Stimulated activated naive CD4-positive, alpha-beta T cell treated with Interleukin-2 at 50 U/mL for 16 hours (primary cell): ENCODE data around the gene RIPPLY3.

Experiments used
- DNase-seq: peaks from one replicate; lab custom pipeline; 2025; lab: John Stamatoyannopoulos, UW

Gene RIPPLY3, protein sequence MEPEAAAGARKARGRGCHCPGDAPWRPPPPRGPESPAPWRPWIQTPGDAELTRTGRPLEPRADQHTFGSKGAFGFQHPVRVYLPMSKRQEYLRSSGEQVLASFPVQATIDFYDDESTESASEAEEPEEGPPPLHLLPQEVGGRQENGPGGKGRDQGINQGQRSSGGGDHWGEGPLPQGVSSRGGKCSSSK

DNA sequence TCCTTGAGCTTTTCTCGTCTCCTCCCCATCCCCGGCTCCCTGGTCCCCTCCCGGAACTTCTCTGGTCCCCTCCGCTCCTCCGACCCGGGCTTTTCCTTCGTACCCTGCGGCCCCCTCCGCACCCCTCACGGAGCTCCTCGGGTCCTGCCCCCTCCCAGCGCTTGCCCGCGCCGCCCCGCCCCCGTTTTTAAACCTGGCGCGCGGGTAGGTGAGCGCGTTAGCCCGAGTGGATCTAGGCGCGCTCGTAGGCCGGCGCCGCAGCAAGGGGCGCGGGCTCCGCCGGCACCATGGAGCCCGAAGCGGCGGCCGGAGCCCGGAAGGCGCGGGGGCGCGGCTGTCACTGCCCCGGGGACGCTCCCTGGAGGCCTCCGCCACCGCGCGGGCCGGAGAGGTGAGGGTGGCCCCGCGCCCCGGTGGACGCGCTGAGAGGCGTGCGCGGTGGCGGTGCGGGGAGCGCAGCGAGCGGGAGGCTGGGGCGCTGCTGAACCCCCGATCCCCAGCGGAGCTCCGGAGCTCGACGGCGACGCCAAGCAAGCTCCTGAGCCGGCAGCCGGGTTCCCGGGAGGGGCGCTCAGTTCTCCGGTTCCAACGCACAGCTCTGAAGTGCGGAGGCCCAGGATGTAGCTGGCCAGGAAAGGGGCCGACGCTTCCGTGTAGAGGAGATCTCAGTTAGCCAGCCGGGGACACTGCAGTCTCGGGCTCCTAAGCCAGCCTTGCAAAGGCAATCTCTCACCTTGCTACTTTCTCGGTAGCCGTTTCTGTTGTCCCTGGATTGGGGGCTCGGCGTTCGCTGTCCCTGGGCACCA lies at the start of gene RIPPLY3:
RIPPLY3 (plus strand) TSS at position 217 of the 806 bp plus-strand sequence; CDS start at position 288, 71 bp downstream.
- DNase-seq, result no peak

DNA sequence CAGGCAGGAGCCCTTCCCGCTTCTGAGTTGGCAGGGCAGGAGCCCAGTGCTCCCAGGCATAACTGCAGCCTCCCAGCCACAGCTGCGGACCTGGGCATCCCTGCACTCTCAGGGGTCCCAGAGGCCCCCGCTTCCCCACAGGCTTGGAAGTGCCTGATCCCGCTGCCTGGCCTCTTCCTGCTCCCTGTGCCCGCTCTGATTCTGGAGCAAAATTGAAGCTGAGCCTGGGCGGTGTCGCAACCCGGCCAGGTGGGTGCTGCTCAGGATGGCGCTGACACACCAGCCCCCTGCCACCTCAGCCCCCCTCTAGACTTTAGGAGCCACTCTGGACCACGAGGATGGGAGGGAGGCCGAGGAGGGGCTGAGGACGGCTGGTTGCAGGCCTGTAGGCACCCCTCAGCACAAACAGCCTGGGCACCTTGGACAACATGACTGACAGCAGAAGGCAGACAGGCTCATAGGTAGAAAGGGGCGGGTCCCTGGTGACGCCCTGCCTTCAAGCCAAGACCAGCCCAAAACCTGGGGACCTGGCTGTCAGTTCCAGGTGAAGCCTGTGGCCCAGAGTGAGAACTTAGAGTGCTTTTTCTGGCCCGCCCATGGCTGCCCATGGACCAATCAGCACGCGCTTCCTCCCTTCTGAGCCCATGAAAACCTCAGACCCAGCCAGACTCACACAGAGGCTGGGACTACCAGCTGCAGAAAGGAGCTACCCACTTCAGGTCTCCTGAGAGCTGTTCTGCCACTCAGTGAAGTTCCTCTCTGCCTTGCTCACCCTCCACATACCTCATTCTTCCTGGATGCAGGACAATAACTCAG lies 47.3 kb upstream of the RIPPLY3 start:
- no peak for DNase-seq

DNA sequence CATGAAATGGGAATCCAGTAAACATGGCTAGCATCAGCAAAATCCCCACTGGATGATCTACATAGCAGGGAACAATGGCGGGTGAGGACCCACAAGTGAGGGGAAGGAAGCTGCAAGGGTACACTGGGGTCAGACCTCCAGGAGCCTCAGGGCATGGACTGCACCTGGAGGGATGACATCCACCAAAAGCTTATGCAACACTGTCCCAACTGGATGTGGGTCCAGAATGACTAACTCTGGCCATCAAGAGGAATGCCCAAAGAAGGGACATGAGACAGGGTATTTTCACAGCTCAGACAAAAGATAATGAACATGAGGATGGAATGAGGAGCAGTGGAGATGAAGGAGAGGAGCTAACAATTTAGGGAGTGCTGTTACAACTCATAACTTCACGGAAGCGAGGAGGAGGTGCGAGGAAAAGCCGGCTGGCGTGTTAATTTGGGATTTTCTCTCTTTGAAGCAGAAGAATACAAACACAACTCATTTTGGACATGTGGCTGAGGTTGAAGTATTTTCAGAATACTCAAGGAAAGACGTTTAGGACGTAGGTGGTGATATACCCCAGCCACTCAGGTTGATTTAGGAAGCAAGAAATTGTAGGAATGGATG lies 45.7 kb upstream of the RIPPLY3 start:
- no peak for DNase-seq

DNA sequence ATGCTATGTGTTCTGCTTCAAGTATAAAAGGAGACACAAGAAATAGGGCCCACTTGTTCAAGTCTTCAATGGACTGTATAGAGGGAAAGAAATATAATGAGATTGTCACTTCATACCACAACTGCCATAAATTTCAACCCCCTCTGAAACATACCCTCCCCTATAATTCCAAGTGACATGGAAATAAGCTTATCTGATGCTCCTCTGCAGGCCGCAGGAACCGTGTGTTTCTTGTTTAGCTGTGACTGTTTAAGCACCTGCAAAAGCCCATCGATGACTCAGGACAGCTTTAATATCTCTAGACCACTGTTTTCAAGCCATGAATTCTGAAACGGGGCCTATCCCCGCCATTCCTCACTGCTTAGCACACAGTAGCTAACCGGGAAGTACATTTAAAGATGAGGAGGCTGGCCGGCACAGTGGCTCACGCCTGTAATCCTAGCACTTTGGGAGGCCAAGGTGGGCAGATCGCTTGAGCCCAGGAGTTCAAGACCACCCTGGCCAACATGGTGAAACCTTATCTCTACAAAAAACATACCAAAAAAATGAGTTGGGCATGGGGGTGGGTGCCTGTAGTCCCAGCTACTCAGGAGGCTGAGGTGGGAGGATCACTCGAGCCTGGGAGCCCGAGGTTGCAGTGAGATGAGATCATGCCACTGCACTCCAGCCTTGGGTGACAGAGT lies 44.3 kb upstream of the RIPPLY3 start:
- no peak for DNase-seq

DNA sequence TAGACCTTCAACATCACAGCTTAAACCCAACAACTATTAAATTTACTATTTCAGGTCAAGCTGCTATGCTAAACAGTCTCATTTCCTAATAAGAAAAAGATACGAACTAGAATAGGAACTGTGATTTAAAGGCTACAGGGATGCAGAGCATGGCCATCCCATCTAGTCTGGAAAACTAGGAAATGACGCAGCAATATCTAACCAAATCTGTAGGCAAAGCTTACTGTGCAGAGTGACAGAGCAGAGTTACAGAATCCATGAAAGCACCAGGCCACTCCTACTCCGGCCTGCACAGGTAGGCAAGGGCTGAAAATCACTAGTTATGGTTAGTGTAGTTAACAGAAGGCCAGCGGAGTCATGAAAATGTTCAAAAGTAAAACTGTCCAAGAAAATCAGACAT lies 42.1 kb upstream of the RIPPLY3 start:
- DNase-seq, result no peak

DNA sequence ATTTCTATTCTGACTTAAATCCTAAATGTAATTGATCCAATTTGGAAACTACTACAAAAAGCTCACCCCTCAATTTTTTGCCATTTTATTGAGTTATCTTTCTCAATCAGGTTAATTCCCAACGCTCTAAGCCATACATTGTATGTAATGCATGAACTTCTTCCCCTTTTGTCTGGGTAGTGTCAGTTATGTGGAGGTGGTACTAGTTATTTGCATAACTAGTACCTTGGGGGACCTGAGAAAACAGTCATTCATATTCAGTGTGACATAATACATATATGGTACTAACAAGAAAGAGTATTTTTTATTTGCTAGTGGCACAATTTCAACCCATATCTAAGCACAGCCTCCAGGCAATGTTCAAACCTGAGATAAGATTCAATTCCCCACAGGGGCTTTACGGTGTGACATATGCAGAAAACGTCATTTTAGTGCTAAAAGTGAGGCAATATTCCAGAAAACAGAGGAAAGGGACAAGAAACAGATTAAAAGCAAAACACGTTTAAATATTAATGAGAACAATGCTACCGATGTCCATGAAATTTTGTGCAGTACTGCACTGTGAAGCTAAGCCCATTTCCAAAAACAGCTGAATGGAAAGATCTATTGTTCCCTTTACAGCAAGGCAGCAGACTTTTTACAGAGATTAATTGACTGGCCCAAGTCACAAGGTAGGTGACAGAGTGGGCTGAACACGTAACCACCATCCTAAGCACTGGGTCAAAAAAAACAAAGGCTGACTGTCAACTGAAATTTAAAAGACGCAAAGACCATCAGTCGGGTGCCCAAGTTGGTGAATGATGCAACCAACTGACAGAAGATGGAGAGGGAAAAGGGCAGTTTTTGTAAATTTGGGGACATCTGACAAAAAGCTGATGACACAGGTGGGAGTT lies 41.4 kb upstream of the RIPPLY3 start:
- no peak for DNase-seq

DNA sequence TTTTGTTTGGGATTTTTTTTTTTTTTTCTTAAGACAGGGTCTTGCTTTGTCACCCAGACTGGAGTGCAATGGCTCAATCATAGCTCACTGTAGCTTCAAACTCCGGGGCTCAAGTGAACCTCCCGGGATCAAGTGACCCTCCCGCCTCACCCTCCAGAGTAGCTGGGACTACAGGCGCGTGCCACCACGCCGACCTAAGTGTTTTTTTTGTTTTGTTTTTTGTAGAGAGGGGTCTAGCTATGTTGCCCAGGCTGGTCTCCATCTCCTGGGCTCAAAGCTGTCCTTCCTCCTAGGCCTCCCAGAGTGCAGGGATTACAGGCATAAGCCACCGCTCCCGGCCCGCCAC lies 40.8 kb upstream of the RIPPLY3 start:
- DNase-seq, result no peak

DNA sequence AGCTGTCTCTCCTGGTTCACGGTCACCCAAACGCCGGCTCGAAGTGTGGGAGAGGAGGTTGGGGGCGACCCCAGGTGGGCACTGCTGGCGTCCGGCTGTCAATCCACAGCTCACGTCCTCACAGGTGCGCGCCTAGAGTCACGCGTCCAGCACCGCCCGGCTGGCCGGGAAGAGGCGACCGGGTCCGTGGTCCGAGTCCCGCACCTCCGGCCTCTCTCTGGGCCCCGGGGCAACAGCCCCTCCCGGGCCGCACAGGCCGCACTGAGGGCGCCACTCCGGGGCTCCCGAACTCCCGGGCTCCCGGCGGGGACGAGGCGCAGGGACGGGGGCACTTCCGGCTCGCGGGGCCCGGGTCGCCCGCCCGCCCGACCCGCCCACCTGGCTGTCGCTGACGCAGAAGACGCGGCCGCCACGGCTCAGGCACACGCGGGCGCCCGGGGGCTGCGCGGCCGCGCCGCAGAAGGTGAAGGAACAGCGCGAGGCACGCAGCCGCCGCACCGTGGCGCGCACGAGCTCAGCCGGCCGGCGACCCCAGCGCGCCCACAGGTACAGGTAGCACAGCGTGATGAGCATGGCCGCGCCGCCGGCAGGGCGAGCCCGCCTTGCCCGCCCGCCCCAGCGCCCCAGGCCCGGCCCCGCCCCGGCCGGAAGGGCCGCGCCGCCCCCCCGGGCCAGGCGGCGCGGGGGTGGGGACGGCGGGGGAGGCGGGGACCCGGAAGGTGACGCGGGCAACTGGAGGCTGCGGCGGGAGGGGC lies 40.3 kb upstream of the RIPPLY3 start, which contains the start of gene HLCS:
HLCS (minus strand) TSS at position 604 of the 755 bp plus-strand sequence; CDS start at position 573, 31 bp downstream.
- DNase-seq, result peak; percentile 75

DNA sequence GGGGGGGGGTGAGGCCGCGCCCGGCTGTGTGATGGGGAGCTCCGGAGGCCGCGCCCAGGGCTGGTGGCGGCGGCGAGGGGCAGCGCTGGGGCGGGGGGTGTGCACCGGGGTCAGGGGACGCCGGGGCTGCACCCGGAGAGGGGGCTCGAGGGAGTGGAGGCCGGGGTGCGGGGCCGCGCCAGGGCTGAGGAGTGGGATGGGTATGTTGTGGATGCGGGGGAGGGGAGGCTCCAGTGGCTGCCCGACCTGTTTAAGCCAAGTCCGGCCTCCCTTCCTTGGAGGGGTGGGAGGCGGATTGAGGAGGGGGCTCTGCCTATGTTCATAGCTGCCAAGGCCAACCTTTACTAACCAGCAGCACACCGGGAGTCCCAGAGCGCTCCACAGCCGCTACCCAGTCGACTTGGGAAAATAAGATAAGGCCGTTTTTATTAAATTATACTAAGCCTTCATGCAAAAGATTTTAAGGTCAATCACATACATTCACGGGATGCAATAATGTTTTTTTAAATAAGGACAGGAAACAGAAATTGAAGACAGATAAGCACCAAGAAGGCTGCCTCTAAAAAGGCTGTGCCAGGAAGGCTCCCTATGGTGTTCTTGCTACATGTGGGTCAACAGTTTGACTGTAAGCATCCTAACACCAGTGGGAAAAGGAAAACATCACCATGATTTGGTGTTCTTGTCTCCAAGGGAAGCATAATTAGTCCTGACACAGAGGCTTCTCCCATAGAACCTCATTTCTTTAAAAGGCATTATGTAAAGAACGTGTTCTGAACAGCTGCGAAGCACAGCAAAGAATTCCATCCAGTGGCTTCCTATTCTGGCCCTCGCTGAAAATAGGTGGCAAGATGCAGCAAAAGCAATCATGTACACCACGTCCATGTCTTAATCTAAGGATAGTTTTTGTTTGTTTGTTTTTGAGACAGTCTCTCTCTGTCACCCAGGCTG lies 39.4 kb upstream of the RIPPLY3 start:
- DNase-seq, result no peak

DNA sequence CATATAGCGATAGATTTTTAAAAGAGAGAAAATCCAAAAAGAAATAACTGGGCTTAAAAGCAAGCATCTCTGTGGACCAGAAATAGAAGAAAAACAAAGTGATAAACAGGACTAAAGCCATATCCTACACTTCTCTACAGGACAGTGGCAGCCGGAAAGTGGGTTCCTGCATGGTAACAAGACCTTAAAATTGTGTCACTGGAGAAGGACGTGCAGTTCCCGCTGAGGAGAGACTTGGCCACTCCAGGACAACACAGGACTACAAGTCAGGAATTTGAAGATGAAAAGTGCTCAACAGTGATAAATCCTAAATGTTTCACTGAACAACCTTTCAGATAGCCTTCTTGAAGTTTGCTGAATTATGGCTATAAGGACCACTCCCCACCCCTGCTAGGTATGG lies 38.1 kb upstream of the RIPPLY3 start:
- no peak for DNase-seq

DNA sequence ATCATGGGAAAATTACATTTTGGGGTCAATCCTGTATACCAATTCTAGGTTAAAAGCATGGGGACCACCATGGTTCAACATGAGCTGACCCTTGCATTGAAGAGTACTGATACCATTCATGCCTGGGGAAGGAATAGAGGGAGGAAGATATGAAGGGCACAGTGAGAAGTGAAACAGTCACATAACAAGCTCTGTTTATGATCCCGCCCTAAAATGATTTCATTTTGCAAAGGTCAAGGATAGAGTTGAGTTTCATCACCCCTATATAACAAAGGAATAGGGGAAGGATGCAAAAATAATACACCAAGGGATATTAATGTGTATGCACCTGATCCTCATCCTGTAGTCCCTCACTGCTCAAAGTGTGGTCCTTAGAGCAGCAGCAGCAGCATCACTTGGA lies 37.5 kb upstream of the RIPPLY3 start:
- no peak for DNase-seq

DNA sequence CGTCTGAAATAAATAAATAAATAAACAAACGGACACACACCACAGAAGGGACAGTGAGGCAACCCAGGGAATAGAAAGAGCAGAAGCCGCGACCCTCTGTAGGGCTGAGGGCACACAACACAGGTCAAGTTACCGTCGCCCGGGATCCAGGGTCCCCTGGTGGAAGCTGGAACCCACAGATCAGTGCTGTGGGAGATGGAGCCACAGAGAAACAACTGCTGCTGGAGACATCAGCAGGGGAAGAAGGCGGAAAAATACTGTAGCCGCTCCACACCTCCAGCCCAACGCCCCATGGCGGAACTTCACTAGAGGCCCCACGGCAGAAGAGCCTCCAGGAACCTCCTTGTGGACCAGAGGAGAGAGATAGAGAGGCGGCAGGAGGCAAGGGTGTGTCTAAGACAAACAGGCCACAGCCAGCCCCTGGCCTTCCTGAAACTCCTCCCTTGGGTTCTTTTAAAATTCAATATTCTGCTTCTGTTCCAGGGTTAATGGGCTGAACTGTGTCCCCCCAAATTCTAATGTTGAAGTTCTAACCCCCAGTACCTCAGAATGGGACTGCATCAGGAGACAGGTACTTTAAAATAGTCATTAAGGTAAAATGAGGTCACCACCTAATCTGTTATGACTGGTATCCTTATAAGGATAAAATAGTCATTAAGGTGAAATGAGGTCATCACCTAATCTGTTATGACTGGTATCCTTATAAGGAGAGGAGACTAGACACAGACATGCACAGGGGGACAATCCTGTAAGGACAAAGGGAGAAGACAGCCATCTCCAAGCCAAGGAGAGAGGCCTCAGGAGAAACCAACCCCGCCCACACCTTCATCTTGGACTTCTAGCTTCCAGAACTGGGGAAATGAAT lies 32.3 kb upstream of the RIPPLY3 start:
- DNase-seq, result no peak

DNA sequence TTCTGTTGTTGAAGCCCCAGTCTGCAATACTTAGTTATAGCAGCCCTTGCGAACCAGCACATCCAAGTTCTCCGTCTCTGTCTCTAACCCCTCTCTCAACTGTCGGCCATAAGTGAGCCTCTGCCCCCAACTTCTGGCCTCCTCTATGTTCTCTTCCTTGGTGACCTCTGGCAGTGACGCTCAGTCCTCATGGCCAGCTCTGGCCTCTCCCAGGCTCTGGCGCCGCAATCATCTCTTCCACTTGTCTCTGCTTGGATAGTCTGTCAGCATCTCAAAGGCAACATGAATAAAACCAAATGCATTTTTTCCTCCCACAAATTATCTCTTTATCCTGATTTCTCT lies 31.7 kb upstream of the RIPPLY3 start:
- DNase-seq, result no peak

DNA sequence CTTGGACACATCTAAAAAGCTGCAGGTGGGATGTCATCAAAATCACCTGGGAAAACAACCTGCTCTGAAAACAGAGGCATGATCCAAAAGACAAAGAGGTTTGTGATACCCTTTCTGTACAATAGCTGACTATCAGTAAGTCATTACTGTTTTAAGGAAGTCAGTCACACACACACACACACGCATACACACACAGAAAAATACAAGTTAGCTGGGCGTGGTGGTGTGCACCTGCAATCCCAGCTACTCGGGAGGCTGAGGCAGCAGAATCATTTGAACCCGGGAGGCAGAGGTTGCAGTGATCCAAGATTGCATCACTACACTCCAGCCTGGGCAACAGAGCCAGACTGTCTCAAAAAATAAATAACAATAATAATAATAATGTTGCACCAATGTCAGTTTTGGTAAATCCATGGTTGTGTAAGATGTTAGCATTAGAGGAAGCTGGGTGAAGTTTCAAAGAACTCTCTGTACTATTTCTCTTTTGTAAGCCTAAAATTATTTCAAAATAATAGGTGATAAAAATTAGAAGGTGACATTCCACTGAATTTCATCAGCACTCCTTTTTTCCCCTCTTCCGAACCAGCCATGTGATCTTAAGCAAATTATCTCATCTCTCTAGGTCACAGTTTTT lies 30.2 kb upstream of the RIPPLY3 start:
- DNase-seq, result no peak

DNA sequence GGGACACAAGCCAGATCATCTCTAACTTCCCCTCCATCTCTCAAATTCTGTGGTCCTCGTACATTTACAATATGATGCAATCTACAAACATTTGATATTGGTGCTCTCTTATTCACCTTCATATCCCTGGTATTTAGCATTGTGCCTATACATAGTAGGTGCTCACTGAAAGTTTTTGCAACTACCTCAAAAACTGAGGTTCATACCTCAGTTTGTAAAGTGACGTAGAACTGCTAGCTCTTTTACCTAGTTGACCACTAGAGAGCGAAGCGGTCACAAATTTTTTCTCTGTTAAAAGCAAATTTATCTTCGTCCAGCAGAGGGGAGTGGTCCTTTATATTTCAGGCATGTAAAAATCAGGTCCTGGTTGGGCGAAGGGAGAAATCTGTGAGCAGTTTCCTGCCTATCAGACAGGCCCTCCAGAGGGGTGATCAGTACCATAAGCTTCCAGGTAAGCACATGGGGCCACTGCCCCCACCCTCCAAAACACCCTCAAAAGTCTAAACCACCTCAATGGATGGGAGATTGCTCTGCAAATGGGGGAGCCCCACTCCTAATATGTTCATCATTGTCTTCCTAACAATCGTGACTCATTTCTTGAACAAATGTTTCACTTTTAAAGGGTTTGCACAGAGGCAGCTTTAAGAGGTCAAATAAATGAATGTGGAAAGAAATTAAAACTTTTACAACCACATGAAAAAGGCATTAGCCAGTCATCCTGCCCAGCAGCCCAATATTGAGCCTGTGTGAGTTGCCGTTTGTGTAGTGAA lies 29.4 kb upstream of the RIPPLY3 start:
- DNase-seq, result no peak

DNA sequence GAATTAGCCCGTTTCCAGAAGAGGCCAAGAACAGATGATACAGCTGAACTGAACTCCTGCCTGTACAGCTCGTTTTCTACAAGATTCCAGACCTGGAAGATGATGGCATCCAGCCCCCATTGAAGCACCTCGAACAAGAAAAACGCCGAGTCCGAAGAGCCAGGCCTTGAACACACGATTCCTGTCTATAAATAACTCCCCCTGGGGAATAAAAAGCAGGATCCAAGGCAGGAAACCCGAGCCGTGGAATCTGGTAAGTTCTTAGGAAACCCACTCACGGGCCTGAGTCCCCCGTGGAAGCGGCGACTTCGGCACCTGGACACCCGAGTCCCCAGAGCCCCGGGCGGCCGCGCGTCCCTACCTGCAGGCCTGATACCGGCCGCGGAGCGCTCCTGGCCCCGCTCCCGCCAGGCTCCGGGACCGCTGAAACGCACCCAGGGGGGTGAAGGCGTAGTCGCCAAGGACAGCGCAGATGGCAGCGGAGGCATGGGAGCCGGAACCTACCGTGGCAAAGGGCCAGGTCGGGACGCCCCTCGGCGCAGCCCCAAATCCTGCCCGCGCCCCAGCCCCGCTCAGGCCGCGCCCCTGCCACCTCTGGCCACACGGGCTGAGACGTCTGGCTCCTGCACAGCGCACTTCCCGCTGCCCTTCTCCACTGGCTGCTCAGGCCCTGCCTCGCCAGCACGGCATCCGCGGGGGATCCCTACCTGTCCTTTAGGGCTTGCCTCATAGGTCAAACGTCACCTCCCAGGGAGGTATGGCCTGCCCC lies 26.0 kb upstream of the RIPPLY3 start:
- DNase-seq, result no peak
